Fibroblast of pulmonary artery (primary cell): ENCODE measurements around the gene AQP12A.
A peak's percentile ranks its signal among the peaks of the same experiment; 100 is the strongest.

Source experiments
- DNase-seq: peaks from one replicate; pipeline ENCODE4 v3.0.0-alpha.2; 2010; ENCODE audit warnings: low read depth
- H3K4me3 ChIP-seq: replicated peaks from 2 replicates; pipeline ENCODE4 v1.5.1; 2011; ENCODE audit warnings: low read depth, mild to moderate bottlenecking, control low read depth, low read length, moderate library complexity
- CTCF ChIP-seq: IDR thresholded peaks from 2 replicates; pipeline ENCODE4 v1.5.1; 2011; ENCODE audit warnings: mild to moderate bottlenecking, control low read depth, low read length, inconsistent platforms; ENCODE audit errors: missing control alignments

AQP12A gene

GRCh38 chr2:240727913-240728312 is 36.2 kb downstream of the AQP12A start:
- no peak overlapping the region for H3K4me3 ChIP-seq
- DNase-seq, result no peak
- no peak for TF ChIP-seq CTCF

- no peak overlapping the region for H3K4me3 ChIP-seq
- DNase-seq, result no peak
- no peak for TF ChIP-seq CTCF
Observed at GRCh38 chr2:240728361-240728760, 36.7 kb downstream of the AQP12A start.

GRCh38 chr2:240728827-240729226 is 37.2 kb downstream of the AQP12A start:
- no peak overlapping the region for H3K4me3 ChIP-seq
- TF ChIP-seq CTCF, result no peak
- DNase-seq, result peak; percentile 44

- H3K4me3 ChIP-seq, result no peak overlapping the region
- no peak for TF ChIP-seq CTCF
- no peak for DNase-seq
Observed at GRCh38 chr2:240730501-240731177, 39.0 kb downstream of the AQP12A start.

- TF ChIP-seq CTCF, result no peak
- DNase-seq, result no peak
- no peak overlapping the region for H3K4me3 ChIP-seq
Observed at GRCh38 chr2:240731178-240731545, 39.5 kb downstream of the AQP12A start.

GRCh38 chr2:240732184-240732583 is 40.5 kb downstream of the AQP12A start:
- H3K4me3 ChIP-seq, result no peak overlapping the region
- no peak for DNase-seq
- TF ChIP-seq CTCF, result no peak
